ENCODE data around the gene FBLN5. TPM values are rescaled to one million over a fixed set of nuclear protein-coding genes. Genes with fewer than 3 reads are reported as not detected.
"Not testable (repeated sequence)": the region's sequence is repeated elsewhere in the genome, so short reads cannot be mapped to it uniquely, and the experiment has no call there.

Gene FBLN5
- total RNA-seq, 1 donor from 2014 or later, result 2.2 TPM

DNA sequence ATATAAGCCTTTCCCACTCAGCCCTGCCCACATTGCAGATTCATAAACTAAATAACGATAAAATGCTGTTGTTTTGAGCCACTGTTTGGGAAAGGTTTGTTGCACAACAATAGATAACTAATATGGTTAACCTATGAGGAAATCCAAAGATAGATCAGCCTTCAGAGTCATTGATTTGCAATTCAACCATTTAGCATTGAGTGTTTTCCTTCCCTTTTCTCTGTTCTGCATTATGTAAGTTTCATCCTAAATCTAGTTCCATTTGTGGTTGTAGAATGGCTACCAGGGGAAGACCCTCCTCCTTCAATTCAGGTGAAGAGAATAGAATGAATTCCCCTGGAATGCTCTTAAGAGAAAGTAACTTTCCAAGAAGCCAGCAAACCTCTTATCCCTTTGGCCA is 99.8 kb downstream of the FBLN5 start:
- no peak overlapping the region for H3K4me3 ChIP-seq (ENCODE audit: low read depth, low read length)
- TF ChIP-seq, protein P1, sequence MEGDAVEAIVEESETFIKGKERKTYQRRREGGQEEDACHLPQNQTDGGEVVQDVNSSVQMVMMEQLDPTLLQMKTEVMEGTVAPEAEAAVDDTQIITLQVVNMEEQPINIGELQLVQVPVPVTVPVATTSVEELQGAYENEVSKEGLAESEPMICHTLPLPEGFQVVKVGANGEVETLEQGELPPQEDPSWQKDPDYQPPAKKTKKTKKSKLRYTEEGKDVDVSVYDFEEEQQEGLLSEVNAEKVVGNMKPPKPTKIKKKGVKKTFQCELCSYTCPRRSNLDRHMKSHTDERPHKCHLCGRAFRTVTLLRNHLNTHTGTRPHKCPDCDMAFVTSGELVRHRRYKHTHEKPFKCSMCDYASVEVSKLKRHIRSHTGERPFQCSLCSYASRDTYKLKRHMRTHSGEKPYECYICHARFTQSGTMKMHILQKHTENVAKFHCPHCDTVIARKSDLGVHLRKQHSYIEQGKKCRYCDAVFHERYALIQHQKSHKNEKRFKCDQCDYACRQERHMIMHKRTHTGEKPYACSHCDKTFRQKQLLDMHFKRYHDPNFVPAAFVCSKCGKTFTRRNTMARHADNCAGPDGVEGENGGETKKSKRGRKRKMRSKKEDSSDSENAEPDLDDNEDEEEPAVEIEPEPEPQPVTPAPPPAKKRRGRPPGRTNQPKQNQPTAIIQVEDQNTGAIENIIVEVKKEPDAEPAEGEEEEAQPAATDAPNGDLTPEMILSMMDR (conservative IDR thresholded peaks at IDR 0.05; ENCODE audit: low read depth, low read length), result no peak
- no peak for DNase-seq (ENCODE audit: low read depth)

DNA sequence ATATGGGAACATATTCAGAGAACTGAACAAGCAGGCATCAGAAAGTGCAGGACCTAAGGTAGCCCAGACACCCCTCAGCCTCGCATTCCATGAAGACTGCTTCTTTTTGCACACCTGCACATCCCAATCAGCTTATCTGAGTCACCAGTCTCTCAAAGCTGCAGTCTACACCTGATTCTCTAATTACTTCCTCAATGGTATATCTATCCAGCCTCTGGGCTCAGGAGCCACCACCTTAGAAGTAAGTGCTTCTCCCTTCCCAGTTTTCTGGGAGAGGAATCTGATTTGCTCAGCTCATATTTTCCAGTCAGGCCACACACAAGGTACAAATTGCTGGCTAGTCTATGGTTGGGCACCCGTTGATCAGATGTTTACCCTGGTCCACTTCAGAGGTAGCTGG is 101.8 kb downstream of the FBLN5 start:
- TF ChIP-seq, protein P1 (conservative IDR thresholded peaks at IDR 0.05; ENCODE audit: low read depth, low read length), result no peak
- no peak overlapping the region for H3K4me3 ChIP-seq (ENCODE audit: low read depth, low read length)
- no peak for DNase-seq (ENCODE audit: low read depth)

DNA sequence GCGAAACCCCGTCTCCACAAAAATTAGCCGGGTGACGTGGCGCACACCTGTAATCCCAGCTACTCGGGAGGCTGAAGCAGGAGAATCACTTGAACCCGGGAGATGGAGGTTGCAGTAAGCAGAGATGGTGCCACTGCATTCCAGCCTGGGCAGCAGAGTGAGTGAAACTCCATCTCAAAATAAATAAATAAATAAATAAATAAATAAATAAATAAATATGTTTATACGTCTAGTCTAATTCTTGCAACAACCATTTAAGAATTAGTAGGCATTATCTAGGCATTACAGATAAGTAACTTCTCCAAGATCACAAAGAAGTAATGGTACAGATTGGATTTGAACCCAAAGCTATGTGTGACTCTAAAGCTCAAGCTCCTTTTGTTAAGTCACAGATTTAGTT is 102.4 kb downstream of the FBLN5 start:
- DNase-seq (ENCODE audit: low read depth), result not testable (repeated sequence)

DNA sequence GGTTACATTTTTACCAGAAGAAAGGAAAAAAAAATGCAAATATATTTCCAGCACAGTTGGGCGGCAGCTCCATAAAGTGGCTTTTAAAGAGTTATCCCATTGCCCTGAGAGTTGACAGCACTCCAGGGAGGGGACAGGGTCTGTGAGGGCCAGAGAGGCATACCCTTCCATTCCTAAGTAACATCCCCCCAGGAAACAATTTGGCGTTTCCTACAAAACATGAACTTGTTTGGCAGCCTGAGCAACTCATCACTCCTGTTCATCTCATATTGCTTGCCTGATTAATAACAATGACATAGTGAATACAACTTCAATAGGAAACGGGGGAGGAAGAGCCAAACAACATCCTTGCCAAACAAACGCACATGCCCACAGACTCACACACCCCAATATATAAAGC is 103.5 kb downstream of the FBLN5 start:
- TF ChIP-seq, protein P1 (conservative IDR thresholded peaks at IDR 0.05; ENCODE audit: low read depth, low read length), result no peak
- H3K4me3 ChIP-seq (ENCODE audit: low read depth, low read length), result no peak overlapping the region
- DNase-seq (ENCODE audit: low read depth), result no peak

More for the DNA sequence above, 102.4 kb downstream of the FBLN5 start:
- not testable (repeated sequence) for H3K4me3 ChIP-seq (ENCODE audit: low read depth, low read length)

DNA sequence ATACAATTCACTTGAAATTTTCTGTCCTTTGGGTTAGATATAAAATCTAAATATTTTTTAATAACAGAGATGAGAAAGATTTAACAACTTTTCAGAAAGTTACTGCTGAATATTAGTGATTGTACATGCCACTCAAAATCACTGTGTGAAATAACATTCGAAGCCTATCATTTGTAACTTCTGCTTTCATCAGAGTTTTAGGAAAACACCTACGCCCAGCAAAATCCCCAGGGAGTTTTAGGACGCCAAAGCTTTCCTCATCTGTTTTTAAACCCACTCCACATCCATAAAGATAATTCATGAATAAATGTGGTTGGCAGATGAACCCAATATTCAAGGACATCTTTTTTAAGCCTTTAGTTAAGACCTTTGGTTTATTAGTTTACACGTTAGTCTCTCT is 104.1 kb downstream of the FBLN5 start:
- TF ChIP-seq, protein P1 (conservative IDR thresholded peaks at IDR 0.05; ENCODE audit: low read depth, low read length), result no peak
- H3K4me3 ChIP-seq (ENCODE audit: low read depth, low read length), result no peak overlapping the region
- no peak for DNase-seq (ENCODE audit: low read depth)

DNA sequence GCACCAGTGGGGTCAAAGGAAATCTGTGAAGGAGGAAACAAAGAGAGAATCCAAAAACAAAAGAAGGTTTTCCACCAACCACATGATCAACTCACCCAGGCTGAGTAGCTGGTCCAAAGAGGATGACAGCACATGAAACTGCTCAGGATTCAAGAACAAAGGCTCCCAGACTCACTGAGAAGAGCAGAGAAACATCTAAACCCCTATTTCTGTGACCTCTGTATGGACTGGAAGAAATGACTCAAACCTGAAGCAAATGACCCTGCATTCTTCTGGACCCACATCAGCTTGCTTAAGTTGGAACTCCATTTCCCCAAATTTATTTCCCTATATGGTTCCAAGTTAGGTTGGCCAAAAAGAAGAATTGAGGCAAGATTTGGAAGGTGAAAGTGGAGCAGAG is 106.4 kb downstream of the FBLN5 start:
- H3K4me3 ChIP-seq (ENCODE audit: low read depth, low read length), result no peak overlapping the region
- TF ChIP-seq, protein P1 (conservative IDR thresholded peaks at IDR 0.05; ENCODE audit: low read depth, low read length), result no peak

DNA sequence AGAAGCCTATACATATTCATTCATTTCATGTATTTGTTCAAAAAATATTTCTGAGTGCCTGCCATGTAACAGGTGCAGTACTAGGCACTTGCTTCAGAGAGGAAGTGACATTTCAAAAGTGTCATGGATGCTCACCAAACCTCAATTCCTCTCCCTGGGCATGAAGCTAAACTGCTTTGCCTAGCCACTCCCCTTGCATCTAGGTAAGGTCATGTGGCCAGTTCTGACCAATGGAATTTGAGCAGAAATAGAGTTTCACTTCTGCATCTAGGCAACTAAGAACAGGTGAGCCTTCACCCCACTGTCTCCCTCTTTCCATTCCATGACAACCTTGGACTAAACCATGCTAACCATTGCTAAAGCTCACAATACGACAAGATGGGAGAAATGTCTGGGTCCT is 107.7 kb downstream of the FBLN5 start:
- TF ChIP-seq, protein P1 (conservative IDR thresholded peaks at IDR 0.05; ENCODE audit: low read depth, low read length), result no peak
- H3K4me3 ChIP-seq (ENCODE audit: low read depth, low read length), result no peak overlapping the region
- DNase-seq (ENCODE audit: low read depth), result no peak

More for the DNA sequence above, 106.4 kb downstream of the FBLN5 start:
- DNase-seq (ENCODE audit: low read depth), result no peak

DNA sequence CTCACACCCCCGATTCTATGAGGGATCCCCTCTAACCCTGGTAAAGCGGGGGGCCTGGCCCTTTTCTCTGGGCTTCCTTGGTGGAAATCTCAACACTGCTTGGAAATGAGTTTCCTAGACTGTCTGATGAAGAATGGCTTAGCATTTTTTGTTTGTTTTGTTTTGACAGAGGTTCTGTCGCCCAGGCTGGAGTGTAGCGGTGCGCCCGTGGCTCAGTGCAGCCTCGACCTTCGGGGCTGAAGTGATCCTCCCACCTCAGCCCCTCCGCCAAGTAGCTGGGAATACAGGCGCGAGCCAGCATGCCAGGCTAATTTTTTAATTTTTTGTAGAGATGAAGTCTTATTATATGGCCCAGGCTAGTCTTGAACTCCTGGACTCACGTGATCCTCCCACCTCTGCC is 110.4 kb downstream of the FBLN5 start:
- TF ChIP-seq, protein P1 (conservative IDR thresholded peaks at IDR 0.05; ENCODE audit: low read depth, low read length), result no peak
- DNase-seq (ENCODE audit: low read depth), result no peak
- peak overlapping the region; percentile 66 for H3K4me3 ChIP-seq (ENCODE audit: low read depth, low read length)
